HG03039 (cell line): Measurements from ENCODE around the gene ANKRD29.
"Not testable (repeated sequence)": the region's sequence is repeated elsewhere in the genome, so short reads cannot be mapped to it uniquely, and the experiment has no call there.

Source experiments
- ATAC-seq: cut with Tn5 transposase; IDR thresholded peaks from one replicate; pipeline ENCODE4 v1.9.1; 2021; ENCODE audit warnings: mild to moderate bottlenecking, moderate library complexity; ENCODE audit not compliant: unreplicated experiment

ANKRD29 gene

GRCh38 chr18:23584019-23584983, 78.4 kb downstream of the ANKRD29 start:
- no peak for ATAC-seq

- no peak for ATAC-seq
Measured at GRCh38 chr18:23583071-23583865, 79.4 kb downstream of the ANKRD29 start.

GRCh38 chr18:23580677-23581367, 81.9 kb downstream of the ANKRD29 start:
- no peak for ATAC-seq

GRCh38 chr18:23578891-23579653, 83.6 kb downstream of the ANKRD29 start:
- no peak for ATAC-seq

DNA sequence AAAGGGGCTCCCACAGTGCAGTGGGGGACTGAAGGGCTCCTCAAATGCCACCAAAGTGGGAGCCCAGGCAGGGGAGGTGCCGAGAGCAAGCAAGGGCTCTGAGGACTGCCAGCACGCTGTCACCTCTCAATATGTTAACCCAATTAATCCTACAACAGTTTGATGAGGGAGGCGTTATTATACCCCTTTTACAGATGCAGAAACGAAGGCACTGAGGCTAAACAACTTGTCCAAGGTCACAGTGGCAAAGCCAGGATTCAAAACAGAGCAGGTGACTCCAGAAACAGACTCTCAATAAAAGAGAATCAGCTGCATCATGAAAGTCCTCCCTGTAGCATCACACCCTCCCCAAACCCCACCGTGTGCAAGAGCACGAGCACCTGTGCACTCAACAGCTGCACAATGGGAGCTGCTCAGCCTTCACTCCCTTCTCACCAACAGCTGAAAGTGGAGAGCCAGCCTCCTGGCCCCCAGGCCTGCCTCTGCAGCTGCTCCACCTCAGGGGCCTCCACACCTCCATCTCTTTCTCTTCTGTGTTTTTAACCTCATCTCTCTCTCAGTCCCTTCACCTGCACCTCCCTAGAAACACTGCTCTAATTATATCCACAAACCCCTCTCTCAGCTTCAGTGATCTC, 84.5 kb downstream of the ANKRD29 start:
- ATAC-seq: no peak

DNA sequence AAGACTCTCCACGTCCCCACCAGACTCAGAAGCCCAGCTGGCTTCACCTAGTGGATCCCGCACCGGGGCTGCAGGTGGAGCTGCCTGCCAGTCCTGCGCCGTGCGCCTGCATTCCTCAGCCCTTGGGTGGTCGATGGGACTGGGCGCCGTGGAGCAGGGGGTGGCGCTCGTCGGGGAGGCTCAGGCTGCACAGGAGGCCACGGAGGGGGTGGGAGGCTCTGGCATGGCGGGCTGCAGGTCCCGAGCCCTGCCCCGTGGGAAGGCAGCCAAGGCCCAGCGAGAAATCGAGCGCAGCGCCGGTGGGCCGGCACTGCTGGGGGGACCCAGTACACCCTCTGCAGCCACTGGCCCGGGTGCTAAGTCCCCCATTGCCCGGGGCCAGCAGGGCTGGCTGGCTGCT, 85.2 kb downstream of the ANKRD29 start:
- ATAC-seq: not testable (repeated sequence)

DNA sequence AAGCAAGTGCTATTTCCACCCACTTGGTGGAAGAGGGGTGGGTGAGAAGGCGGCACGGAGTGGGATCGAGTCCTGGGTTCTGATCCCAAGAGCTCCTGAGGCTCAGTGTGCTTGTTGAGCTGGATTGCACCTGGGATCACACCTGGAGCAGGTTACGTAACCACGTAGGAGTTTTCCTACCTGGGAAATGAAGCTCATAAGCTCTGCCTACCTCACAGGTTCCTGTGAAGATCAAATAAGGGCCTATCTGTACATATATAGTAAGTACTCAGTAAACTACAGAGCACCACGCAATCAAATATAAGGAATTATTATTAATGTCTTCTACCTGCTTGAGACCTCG, 87.4 kb downstream of the ANKRD29 start:
- ATAC-seq: no peak

DNA sequence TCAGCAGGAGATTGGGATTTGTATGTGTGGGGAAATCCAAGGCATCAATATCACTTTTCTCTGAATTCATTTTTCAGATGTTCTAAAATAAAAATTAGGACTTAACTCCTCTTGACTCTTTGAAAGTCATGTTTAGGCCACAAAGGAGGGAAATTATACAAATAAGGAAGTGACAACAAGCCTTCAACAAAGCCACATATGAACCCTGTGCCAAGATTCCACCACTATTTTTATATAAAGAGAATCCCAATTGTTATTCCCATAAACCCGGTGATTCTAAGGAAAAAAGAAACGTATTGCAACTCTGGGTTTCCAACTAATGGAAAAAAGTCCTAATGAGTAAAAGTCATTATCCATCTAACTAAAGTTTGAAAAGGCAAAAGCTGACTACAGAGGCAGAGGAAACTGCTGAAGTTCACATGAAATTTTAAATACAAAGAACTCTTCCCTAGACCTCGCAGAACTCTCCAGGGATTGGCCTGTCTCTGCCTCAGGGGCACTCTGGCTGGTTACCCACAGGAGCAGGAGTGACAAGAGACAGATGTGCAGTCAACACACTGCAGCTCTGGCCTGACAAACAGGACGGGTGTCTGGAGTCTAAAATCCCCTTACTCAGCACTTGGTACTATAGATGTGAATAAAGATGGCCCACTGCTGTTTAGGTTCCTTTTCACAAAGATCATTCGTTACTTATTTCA, 88.0 kb downstream of the ANKRD29 start:
- no peak for ATAC-seq

DNA sequence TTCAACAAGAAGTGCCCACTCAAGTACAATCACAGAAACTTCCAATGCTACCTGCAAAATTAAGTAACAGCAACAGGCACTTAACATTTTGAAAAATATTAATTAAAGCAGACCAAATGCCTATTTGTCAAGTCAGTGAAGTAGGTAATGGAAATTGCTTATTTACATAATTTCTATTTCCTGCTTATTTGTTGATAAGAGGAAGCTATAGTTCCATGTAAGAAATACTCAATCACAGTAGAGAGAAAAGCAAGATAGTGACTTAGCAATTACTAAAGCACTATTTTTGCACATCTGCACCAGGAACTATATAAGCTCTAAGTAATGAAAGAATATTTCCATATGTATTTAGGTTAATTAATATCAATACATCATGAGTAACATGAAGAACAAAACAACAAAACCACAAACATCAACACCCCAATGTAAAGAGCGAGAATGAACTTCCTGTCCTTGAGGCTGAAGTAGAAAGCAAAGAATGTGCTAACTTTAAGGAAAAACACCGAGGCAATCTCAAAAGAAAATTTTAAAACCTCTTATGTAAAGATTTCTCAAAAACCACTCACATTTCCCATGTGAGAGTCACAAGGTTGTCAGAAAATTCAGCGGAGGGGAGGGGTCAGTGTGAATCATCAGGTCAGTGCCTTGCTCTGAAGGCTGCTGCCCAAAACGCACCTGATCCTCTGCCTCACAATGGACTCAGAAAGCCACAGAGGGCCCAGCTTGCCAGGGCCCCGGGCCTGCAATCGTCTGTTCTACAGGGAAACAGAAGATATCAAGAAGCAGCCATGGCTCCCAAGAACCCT, 88.9 kb downstream of the ANKRD29 start:
- ATAC-seq: no peak

GRCh38 chr18:23573020-23573419, 89.7 kb downstream of the ANKRD29 start:
- no peak for ATAC-seq

- ATAC-seq: no peak
Measured at GRCh38 chr18:23572570-23572969, 90.1 kb downstream of the ANKRD29 start.

GRCh38 chr18:23572012-23572411, 90.7 kb downstream of the ANKRD29 start:
- no peak for ATAC-seq

- no peak for ATAC-seq
Measured at GRCh38 chr18:23570912-23571504, 91.7 kb downstream of the ANKRD29 start.

- ATAC-seq: no peak
Measured at GRCh38 chr18:23569299-23570063, 93.2 kb downstream of the ANKRD29 start.

- ATAC-seq: no peak
Measured at GRCh38 chr18:23568281-23569138, 94.2 kb downstream of the ANKRD29 start.

DNA sequence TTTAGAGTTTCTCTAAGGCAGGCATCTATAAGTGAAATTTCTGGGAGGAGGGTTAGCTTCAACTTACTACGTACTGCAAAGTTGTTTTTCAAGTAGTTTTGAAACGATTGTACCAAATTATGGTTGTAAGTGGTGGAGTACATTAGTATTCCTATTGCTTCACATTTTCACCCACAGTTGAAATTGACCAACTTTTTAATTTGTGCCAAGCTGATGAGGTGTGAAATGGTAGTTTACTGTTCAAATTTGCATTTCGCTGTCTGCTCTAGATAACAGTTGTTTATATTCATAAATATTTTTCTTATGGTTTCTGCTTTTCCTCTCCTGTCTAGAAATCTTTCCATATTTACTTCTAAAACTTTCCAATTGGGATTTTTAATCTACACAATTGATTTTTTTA, 95.0 kb downstream of the ANKRD29 start:
- no peak for ATAC-seq
